ENCODE data around the gene CD58. TPM values are rescaled to one million over a fixed set of nuclear protein-coding genes. Genes with fewer than 3 reads are reported as not detected.

The CD58 gene
- total and polyA plus RNA-seq, 4 donors = 5.1 to 30.2 (median 10.8) TPM

- TF ChIP-seq, protein P1, sequence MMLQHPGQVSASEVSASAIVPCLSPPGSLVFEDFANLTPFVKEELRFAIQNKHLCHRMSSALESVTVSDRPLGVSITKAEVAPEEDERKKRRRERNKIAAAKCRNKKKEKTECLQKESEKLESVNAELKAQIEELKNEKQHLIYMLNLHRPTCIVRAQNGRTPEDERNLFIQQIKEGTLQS (IDR thresholded peaks at IDR 0.05) = no peak
- TF ChIP-seq FOXA2 (IDR thresholded peaks at IDR 0.05) = no peak
- TF ChIP-seq RAD21 (IDR thresholded peaks at IDR 0.05) = no peak
Observed at GRCh38 chr1:116515702-116516101, 55.1 kb downstream of the CD58 start (continued).

GRCh38 chr1:116514708-116515525 is 55.9 kb downstream of the CD58 start:
- no peak for DNase-seq (ENCODE audit: low spot score)
- TF ChIP-seq SP1 (IDR thresholded peaks at IDR 0.05) (no peak), YY1 (IDR thresholded peaks at IDR 0.05) (no peak), FOXA1 (IDR thresholded peaks at IDR 0.05) (no peak), GABPA (IDR thresholded peaks at IDR 0.05 in 1 of 2, conservative IDR thresholded peaks at IDR 0.05 in 1 of 2) (no peak), FOXA2 (IDR thresholded peaks at IDR 0.05) (no peak), EGR1 (IDR thresholded peaks at IDR 0.05; ENCODE audit: low read depth in 2 of 2) (no peak), JUND (IDR thresholded peaks at IDR 0.05) (no peak), HNF4G (IDR thresholded peaks at IDR 0.05) (no peak), RAD21 (IDR thresholded peaks at IDR 0.05) (no peak), RXRA (IDR thresholded peaks at IDR 0.05) (no peak), TAF1 (conservative IDR thresholded peaks at IDR 0.05) (no peak), ZBTB33 (IDR thresholded peaks at IDR 0.05) (no peak), HNF4A (conservative IDR thresholded peaks at IDR 0.05) (no peak), NR2F2 (IDR thresholded peaks at IDR 0.05) (no peak), REST (IDR thresholded peaks at IDR 0.05) (no peak)
- TF ChIP-seq, protein P2, sequence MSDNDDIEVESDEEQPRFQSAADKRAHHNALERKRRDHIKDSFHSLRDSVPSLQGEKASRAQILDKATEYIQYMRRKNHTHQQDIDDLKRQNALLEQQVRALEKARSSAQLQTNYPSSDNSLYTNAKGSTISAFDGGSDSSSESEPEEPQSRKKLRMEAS (IDR thresholded peaks at IDR 0.05) = no peak
- TF ChIP-seq, protein P3, sequence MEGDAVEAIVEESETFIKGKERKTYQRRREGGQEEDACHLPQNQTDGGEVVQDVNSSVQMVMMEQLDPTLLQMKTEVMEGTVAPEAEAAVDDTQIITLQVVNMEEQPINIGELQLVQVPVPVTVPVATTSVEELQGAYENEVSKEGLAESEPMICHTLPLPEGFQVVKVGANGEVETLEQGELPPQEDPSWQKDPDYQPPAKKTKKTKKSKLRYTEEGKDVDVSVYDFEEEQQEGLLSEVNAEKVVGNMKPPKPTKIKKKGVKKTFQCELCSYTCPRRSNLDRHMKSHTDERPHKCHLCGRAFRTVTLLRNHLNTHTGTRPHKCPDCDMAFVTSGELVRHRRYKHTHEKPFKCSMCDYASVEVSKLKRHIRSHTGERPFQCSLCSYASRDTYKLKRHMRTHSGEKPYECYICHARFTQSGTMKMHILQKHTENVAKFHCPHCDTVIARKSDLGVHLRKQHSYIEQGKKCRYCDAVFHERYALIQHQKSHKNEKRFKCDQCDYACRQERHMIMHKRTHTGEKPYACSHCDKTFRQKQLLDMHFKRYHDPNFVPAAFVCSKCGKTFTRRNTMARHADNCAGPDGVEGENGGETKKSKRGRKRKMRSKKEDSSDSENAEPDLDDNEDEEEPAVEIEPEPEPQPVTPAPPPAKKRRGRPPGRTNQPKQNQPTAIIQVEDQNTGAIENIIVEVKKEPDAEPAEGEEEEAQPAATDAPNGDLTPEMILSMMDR (IDR thresholded peaks at IDR 0.05; ENCODE audit: low read depth, low read length, missing input control) = no peak
- TF ChIP-seq, protein P1 (IDR thresholded peaks at IDR 0.05) = no peak
- Histone ChIP-seq H3K9ac (ENCODE audit: low read depth in 1 of 2, low read length in 2 of 2) (no peak overlapping the region), H3K27me3 (ENCODE audit: control insufficient read depth in 4 of 4, insufficient read depth in 4 of 4, low read length in 3 of 4) (no peaks in the 10 kb centered on the region), H3K36me3 (ENCODE audit: control insufficient read depth in 4 of 4, insufficient read depth in 3 of 4, low read depth in 1 of 4, low read length in 3 of 4) (peaks cover 0 to 4% (median 0%) of the 10 kb centered on the region in 4 donors), H3K4me1 (ENCODE audit: control insufficient read depth in 4 of 4, insufficient read depth in 4 of 4, low read length in 3 of 4) (no peaks in the 10 kb centered on the region), H3K4me3 (ENCODE audit: low read depth in 1 of 3, low read length in 3 of 3) (no peak overlapping the region), H3K27ac (ENCODE audit: low read depth in 1 of 2, low read length in 2 of 2) (peak overlapping the region; percentile 72 to 75), H3K9me3 (ENCODE audit: control insufficient read depth in 4 of 4, low read length in 3 of 4) (no peaks in the 10 kb centered on the region)
- WGBS = 76% methylated on average over 8 of the region's 8 CpGs
